NCI-H82 (cell line): ENCODE data around the gene CHMP5.
A peak's percentile ranks its signal among the peaks of the same experiment; 100 is the strongest.

ENCODE experiments used
- DNase-seq: peaks from one replicate; lab custom pipeline; 2025; lab: John Stamatoyannopoulos, UW

The CHMP5 gene

GRCh38 chr9:33264473-33265177 lies at the start of gene CHMP5, which contains the start of gene BAG1:
Gene CHMP5 (plus strand): TSS chr9:33265049. CDS start chr9:33265079, 30 bp downstream.
Gene BAG1 (minus strand): TSS chr9:33264708.
- DNase-seq: peak; percentile 99

GRCh38 chr9:33220681-33221567 lies 43.9 kb upstream of the CHMP5 start:
- DNase-seq: no peak

GRCh38 chr9:33221568-33221884 lies 43.3 kb upstream of the CHMP5 start:
- DNase-seq: no peak

GRCh38 chr9:33222031-33222430 lies 42.8 kb upstream of the CHMP5 start:
- DNase-seq: peak; percentile 82

- DNase-seq: peak; percentile 7
Observed at GRCh38 chr9:33223696-33224095, 41.2 kb upstream of the CHMP5 start.

GRCh38 chr9:33225319-33226147 lies 39.3 kb upstream of the CHMP5 start:
- DNase-seq: peak; percentile 67

- no peak for DNase-seq
Observed at GRCh38 chr9:33227008-33227398, 37.8 kb upstream of the CHMP5 start.

- DNase-seq: no peak
Observed at GRCh38 chr9:33227741-33228140, 37.1 kb upstream of the CHMP5 start.

- no peak for DNase-seq
Observed at GRCh38 chr9:33228606-33229005, 36.2 kb upstream of the CHMP5 start.

- DNase-seq: peak; percentile 27
Observed at GRCh38 chr9:33229359-33230114, 35.3 kb upstream of the CHMP5 start.

GRCh38 chr9:33230756-33231622 lies 33.9 kb upstream of the CHMP5 start:
- DNase-seq: no peak

GRCh38 chr9:33231623-33231942 lies 33.3 kb upstream of the CHMP5 start:
- DNase-seq: no peak

GRCh38 chr9:33232815-33233214 lies 32.0 kb upstream of the CHMP5 start:
- no peak for DNase-seq

GRCh38 chr9:33233626-33234342 lies 31.1 kb upstream of the CHMP5 start:
- no peak for DNase-seq

- no peak for DNase-seq
Observed at GRCh38 chr9:33234511-33235467, 30.1 kb upstream of the CHMP5 start.

GRCh38 chr9:33236571-33236970 lies 28.3 kb upstream of the CHMP5 start:
- DNase-seq: no peak

GRCh38 chr9:33239921-33240320 lies 24.9 kb upstream of the CHMP5 start, which contains the start of gene SPINK4:
Gene SPINK4 (plus strand): TSS chr9:33240167. CDS start chr9:33240209, 42 bp downstream.
- DNase-seq: peak; percentile 96

- DNase-seq: no peak
Observed at GRCh38 chr9:33241298-33241697, 23.6 kb upstream of the CHMP5 start.

- DNase-seq: no peak
Observed at GRCh38 chr9:33242609-33243134, 22.2 kb upstream of the CHMP5 start.
